ENCODE results near the gene OTOG.

Gene OTOG

GRCh38 chr11:17542249-17542648 is 4.8 kb upstream of the OTOG start:
- peaks cover 5% of the 10 kb centered on the region for H3K27me3 ChIP-seq (ENCODE audit: low read depth, low read length)
- no peaks in the 10 kb centered on the region for H3K9me3 ChIP-seq (ENCODE audit: control insufficient read depth in 1 of 2, low read length in 2 of 2)
- H3K4me1 ChIP-seq (ENCODE audit: control insufficient read depth in 1 of 2, insufficient read depth in 2 of 2, low read length in 2 of 2): peaks cover 3 to 7% of the 10 kb centered on the region in 2 donors
- no peaks in the 10 kb centered on the region for H3K36me3 ChIP-seq (ENCODE audit: control insufficient read depth in 1 of 2, insufficient read depth in 2 of 2, low read length in 2 of 2)
- peak overlapping the region in 1 of 2 donors; percentile 68 for H3K4me3 ChIP-seq (ENCODE audit: low read depth in 1 of 2, low read length in 2 of 2)
- H3K27ac ChIP-seq (ENCODE audit: low read length): peak overlapping the region; percentile 79

DNA sequence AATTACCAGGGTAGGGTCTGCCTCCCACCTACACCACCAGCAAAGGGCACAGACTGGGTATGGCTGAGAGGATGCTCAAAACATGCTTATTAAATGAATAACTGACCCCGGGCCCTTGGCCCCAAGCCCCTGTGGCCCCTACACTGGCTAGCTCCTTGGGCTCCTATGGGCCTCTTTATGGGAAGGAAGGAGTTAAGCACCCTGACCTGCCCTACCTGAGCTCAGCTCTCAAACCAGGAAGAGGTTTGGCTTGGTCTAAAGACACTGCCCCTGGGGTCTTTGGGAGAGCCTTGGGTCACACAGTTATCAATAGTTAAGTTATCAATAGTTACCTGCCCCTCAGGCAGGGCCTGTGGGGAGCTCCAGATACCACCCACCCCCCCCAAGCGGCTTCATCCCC is 4.0 kb upstream of the OTOG start:
- H3K27ac ChIP-seq (ENCODE audit: low read length): peak overlapping the region; percentile 79

DNA sequence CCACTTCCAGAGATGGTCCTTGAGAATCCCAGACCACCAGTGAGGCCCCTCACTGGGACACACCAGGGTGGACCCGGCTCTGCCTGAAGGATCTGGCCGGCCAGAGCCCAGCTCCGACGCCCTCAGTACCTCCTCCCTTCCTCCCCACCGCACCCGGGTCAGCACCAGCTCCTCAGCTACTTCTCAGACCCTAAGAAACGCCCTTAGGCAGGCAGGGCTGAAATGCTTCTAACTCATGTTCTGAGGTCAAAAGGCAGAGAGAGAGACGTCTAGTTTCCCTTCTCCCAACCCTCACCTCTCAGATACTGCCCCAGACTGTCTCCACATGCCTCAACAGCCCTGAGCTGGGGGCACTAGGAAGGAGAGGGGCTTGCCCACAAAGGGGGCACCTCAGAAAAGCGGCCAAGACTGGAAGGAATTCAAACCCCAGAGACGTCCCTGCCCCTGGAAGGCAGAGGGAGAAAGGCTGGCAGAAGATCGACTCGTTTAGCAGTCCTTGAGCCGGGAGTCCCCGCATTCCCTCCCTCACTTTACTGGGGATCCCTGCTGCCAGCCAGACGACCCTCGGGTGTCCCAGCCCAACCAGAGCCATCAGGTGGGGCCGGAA is 3.4 kb upstream of the OTOG start:
- peak overlapping the region; percentile 79 for H3K27ac ChIP-seq (ENCODE audit: low read length)

More for the DNA sequence above, 4.0 kb upstream of the OTOG start:
- Histone ChIP-seq H3K9me3 (ENCODE audit: control insufficient read depth in 1 of 2, low read length in 2 of 2) (no peaks in the 10 kb centered on the region), H3K4me1 (ENCODE audit: control insufficient read depth in 1 of 2, insufficient read depth in 2 of 2, low read length in 2 of 2) (peaks cover 3 to 7% of the 10 kb centered on the region in 2 donors), H3K36me3 (ENCODE audit: control insufficient read depth in 1 of 2, insufficient read depth in 2 of 2, low read length in 2 of 2) (no peaks in the 10 kb centered on the region), H3K27me3 (ENCODE audit: low read depth, low read length) (peaks cover 6% of the 10 kb centered on the region), H3K4me3 (ENCODE audit: low read depth in 1 of 2, low read length in 2 of 2) (peak overlapping the region in 1 of 2 donors; percentile 68)

DNA sequence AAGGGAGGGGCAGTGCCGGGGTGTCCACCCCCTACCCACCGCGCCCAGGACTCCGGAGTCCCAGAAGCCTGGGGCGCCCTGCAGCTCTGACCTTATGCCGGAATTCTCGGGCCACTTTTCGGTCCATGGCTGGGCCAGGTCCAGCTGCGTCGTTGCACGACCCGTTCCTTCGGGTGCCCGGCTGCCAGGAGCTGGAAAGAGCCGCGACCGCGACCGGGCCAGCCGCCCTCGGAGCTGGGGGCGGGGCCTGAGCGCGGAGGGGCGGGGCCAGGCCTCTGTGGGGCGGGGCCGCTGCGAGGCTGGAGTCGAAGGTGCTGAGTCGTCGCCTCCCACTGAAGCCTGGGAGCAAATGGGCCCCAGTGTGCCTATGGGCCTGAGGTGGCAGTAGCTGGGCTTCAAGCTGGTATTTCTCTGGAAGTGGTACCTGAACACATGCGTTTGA is 2.9 kb upstream of the OTOG start, which contains the start of gene USH1C:
USH1C (minus strand) TSS at position 236 of the 442 bp plus-strand sequence; CDS start at position 127, 109 bp downstream.
- H3K4me1 ChIP-seq (ENCODE audit: control insufficient read depth in 1 of 2, insufficient read depth in 2 of 2, low read length in 2 of 2): peaks cover 3 to 7% of the 10 kb centered on the region in 2 donors
- peak within 1 kb of the TSS; percentile 79 for H3K27ac ChIP-seq (ENCODE audit: low read length)
- H3K9me3 ChIP-seq (ENCODE audit: control insufficient read depth in 1 of 2, low read length in 2 of 2): no peaks in the 10 kb centered on the region
- peak within 1 kb of the TSS; percentile 48 to 68 for H3K4me3 ChIP-seq (ENCODE audit: low read depth in 1 of 2, low read length in 2 of 2)
- H3K36me3 ChIP-seq (ENCODE audit: control insufficient read depth in 1 of 2, insufficient read depth in 2 of 2, low read length in 2 of 2): no peaks in the 10 kb centered on the region
- H3K27me3 ChIP-seq (ENCODE audit: low read depth, low read length): peaks cover 6% of the 10 kb centered on the region

More for the DNA sequence above, 3.4 kb upstream of the OTOG start:
- peaks cover 6% of the 10 kb centered on the region for H3K27me3 ChIP-seq (ENCODE audit: low read depth, low read length)
- H3K4me3 ChIP-seq (ENCODE audit: low read depth in 1 of 2, low read length in 2 of 2): peak overlapping the region; percentile 48 to 68
- no peaks in the 10 kb centered on the region for H3K36me3 ChIP-seq (ENCODE audit: control insufficient read depth in 1 of 2, insufficient read depth in 2 of 2, low read length in 2 of 2)
- no peaks in the 10 kb centered on the region for H3K9me3 ChIP-seq (ENCODE audit: control insufficient read depth in 1 of 2, low read length in 2 of 2)
- H3K4me1 ChIP-seq (ENCODE audit: control insufficient read depth in 1 of 2, insufficient read depth in 2 of 2, low read length in 2 of 2): peaks cover 3 to 7% of the 10 kb centered on the region in 2 donors

- Histone ChIP-seq H3K27ac (ENCODE audit: low read length) (no peak overlapping the region), H3K27me3 (ENCODE audit: low read depth, low read length) (peaks cover 6% of the 10 kb centered on the region), H3K9me3 (ENCODE audit: control insufficient read depth in 1 of 2, low read length in 2 of 2) (no peaks in the 10 kb centered on the region), H3K36me3 (ENCODE audit: control insufficient read depth in 1 of 2, insufficient read depth in 2 of 2, low read length in 2 of 2) (no peaks in the 10 kb centered on the region), H3K4me3 (ENCODE audit: low read depth in 1 of 2, low read length in 2 of 2) (no peak overlapping the region), H3K4me1 (ENCODE audit: control insufficient read depth in 1 of 2, insufficient read depth in 2 of 2, low read length in 2 of 2) (peaks cover under 1 to 7% of the 10 kb centered on the region in 2 donors)
Measured at GRCh38 chr11:17546240-17546639, 819 bp upstream of the OTOG start.

DNA sequence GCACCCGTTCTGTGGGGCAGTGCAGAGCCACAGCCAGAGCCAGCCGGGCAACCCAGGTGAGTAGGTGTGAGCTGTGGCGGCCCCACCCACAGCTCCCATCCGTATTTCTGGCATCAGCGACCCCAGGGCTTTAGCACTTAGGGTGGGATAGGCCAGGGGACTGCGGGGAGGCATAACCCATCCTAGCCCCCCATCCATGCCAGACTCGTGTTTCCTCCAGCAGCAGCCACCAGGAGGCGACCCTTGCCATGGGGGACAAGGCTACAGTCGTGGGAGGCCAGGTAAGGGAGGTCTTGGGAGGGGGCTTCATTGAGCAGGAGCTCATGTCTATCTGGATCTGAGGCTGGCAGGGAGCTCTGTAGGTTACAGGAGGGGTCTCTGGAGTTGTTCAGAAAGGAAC is 873 bp downstream of the OTOG start:
- Histone ChIP-seq H3K9me3 (ENCODE audit: control insufficient read depth in 1 of 2, low read length in 2 of 2) (no peaks in the 10 kb centered on the region), H3K27me3 (ENCODE audit: low read depth, low read length) (peaks cover 6% of the 10 kb centered on the region), H3K4me1 (ENCODE audit: control insufficient read depth in 1 of 2, insufficient read depth in 2 of 2, low read length in 2 of 2) (peaks cover 0 to 7% of the 10 kb centered on the region in 2 donors), H3K27ac (ENCODE audit: low read length) (no peak overlapping the region), H3K4me3 (ENCODE audit: low read depth in 1 of 2, low read length in 2 of 2) (no peak overlapping the region), H3K36me3 (ENCODE audit: control insufficient read depth in 1 of 2, insufficient read depth in 2 of 2, low read length in 2 of 2) (no peaks in the 10 kb centered on the region)

GRCh38 chr11:17548444-17548843 is 1.4 kb downstream of the OTOG start:
- H3K27ac ChIP-seq (ENCODE audit: low read length): no peak overlapping the region
- no peak overlapping the region for H3K4me3 ChIP-seq (ENCODE audit: low read depth in 1 of 2, low read length in 2 of 2)
- no peaks in the 10 kb centered on the region for H3K9me3 ChIP-seq (ENCODE audit: control insufficient read depth in 1 of 2, low read length in 2 of 2)
- H3K4me1 ChIP-seq (ENCODE audit: control insufficient read depth in 1 of 2, insufficient read depth in 2 of 2, low read length in 2 of 2): peaks cover 0 to 7% of the 10 kb centered on the region in 2 donors
- peaks cover 6% of the 10 kb centered on the region for H3K27me3 ChIP-seq (ENCODE audit: low read depth, low read length)
- H3K36me3 ChIP-seq (ENCODE audit: control insufficient read depth in 1 of 2, insufficient read depth in 2 of 2, low read length in 2 of 2): no peaks in the 10 kb centered on the region

DNA sequence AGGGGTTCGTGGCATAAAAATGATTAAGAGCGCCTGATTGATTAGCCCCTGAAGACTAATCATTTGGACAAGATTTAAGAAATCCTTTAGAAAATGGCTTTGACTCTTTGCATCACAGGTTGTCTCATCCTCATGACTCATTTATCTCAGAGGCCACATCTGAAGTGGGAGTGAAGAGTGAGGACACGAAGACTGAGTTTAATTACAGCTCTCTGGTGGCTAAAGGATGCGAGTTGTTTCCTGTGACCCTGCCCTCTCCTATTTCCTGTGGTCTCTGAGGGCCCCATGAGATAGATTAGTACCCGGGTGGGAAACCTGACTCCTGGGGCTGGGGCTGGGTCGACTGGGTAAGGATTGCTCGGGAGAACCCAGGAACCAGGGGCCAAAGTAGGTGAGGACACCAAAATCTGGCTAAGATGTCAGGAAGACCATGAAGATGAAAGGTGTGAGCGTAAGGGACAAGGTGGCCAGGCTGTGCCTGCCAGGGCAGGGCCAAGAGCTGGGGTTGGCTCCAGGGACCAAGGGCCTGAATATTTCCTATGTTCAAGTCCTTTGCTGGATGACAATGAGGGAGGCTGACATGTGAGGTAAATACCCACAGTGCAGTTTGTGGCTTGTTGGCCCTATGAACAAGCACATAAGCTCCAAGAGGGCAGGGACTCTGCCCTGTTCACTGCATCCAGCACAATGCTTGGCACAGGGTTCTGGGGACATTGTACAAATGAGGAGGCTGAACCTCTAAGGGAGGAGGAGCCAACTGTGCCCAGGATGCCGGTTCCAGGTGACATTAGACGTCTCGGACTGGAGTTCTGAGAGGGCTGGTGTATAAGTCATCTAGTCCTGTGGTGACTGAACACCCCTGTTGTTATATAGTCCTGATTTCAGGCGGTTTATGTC is 3.6 kb downstream of the OTOG start:
- no peaks in the 10 kb centered on the region for H3K9me3 ChIP-seq (ENCODE audit: control insufficient read depth in 1 of 2, low read length in 2 of 2)
- no peak overlapping the region for H3K27ac ChIP-seq (ENCODE audit: low read length)
- no peaks in the 10 kb centered on the region for H3K4me1 ChIP-seq (ENCODE audit: control insufficient read depth in 1 of 2, insufficient read depth in 2 of 2, low read length in 2 of 2)
- H3K27me3 ChIP-seq (ENCODE audit: low read depth, low read length): peaks cover 9% of the 10 kb centered on the region
- no peak overlapping the region for H3K4me3 ChIP-seq (ENCODE audit: low read depth in 1 of 2, low read length in 2 of 2)
- H3K36me3 ChIP-seq (ENCODE audit: control insufficient read depth in 1 of 2, insufficient read depth in 2 of 2, low read length in 2 of 2): no peaks in the 10 kb centered on the region

- Histone ChIP-seq H3K9me3 (ENCODE audit: control insufficient read depth in 1 of 2, low read length in 2 of 2) (no peaks in the 10 kb centered on the region), H3K4me3 (ENCODE audit: low read depth in 1 of 2, low read length in 2 of 2) (no peak overlapping the region), H3K27ac (ENCODE audit: low read length) (no peak overlapping the region), H3K27me3 (ENCODE audit: low read depth, low read length) (peaks cover 9% of the 10 kb centered on the region), H3K4me1 (ENCODE audit: control insufficient read depth in 1 of 2, insufficient read depth in 2 of 2, low read length in 2 of 2) (no peaks in the 10 kb centered on the region), H3K36me3 (ENCODE audit: control insufficient read depth in 1 of 2, insufficient read depth in 2 of 2, low read length in 2 of 2) (no peaks in the 10 kb centered on the region)
Measured at GRCh38 chr11:17551347-17552040, 4.4 kb downstream of the OTOG start.

DNA sequence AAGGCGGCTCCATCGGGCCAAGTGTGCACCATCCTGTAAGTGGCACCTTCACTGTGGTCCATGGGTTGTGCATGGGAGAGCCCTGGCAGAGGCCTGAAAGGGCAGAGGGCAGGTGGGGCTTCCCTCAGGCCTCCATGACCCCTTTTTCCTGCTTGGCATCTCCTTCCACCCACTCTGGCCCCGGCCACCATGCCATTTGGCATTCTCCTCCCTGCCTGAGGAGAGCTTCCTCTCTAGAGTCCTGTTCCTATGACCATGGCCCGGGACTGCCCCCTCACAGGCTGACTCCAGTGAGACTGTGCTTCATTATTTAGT is 4.9 kb downstream of the OTOG start:
- no peaks in the 10 kb centered on the region for H3K4me1 ChIP-seq (ENCODE audit: control insufficient read depth in 1 of 2, insufficient read depth in 2 of 2, low read length in 2 of 2)
- H3K9me3 ChIP-seq (ENCODE audit: control insufficient read depth in 1 of 2, low read length in 2 of 2): no peaks in the 10 kb centered on the region
- H3K27me3 ChIP-seq (ENCODE audit: low read depth, low read length): peaks cover 7% of the 10 kb centered on the region
- no peak overlapping the region for H3K27ac ChIP-seq (ENCODE audit: low read length)
- no peaks in the 10 kb centered on the region for H3K36me3 ChIP-seq (ENCODE audit: control insufficient read depth in 1 of 2, insufficient read depth in 2 of 2, low read length in 2 of 2)
- no peak overlapping the region for H3K4me3 ChIP-seq (ENCODE audit: low read depth in 1 of 2, low read length in 2 of 2)

Measured in muscle layer of duodenum (tissue), 2 donors.